GOT3 (cell line): ENCODE measurements around the gene XAF1.
"Not testable (repeated sequence)": the region's sequence is repeated elsewhere in the genome, so short reads cannot be mapped to it uniquely, and the experiment has no call there.

Experiments used
- DNase-seq: peaks from one replicate; lab custom pipeline; 2025; ENCODE audit warnings: mixed read lengths; lab: John Stamatoyannopoulos, UW

Gene XAF1

GRCh38 chr17:6755731-6756184 lies at the start of gene XAF1:
TSS of gene XAF1 (plus strand) at chr17:6756046. CDS start at chr17:6756079, 33 bp downstream.
- no peak for DNase-seq

- no peak for DNase-seq
These were observed 49.3 kb upstream of the XAF1 start for GRCh38 chr17:6706499-6706898.

GRCh38 chr17:6706996-6707395 lies 48.9 kb upstream of the XAF1 start:
- DNase-seq = no peak

GRCh38 chr17:6708357-6708961 lies 47.4 kb upstream of the XAF1 start:
- no peak for DNase-seq

- no peak for DNase-seq
These were observed 45.5 kb upstream of the XAF1 start for GRCh38 chr17:6710317-6710716.

- DNase-seq = no peak
These were observed 44.7 kb upstream of the XAF1 start for GRCh38 chr17:6711081-6711674.

- DNase-seq = no peak
These were observed 44.2 kb upstream of the XAF1 start for GRCh38 chr17:6711681-6712057.

GRCh38 chr17:6712058-6712853 lies 43.6 kb upstream of the XAF1 start:
- no peak for DNase-seq

- DNase-seq = no peak
These were observed 43.1 kb upstream of the XAF1 start for GRCh38 chr17:6712854-6713129.

GRCh38 chr17:6713130-6713917 lies 42.5 kb upstream of the XAF1 start, which contains the start of gene SLC13A5:
TSS of gene SLC13A5 (minus strand) at chr17:6713369. CDS start at chr17:6713333, 36 bp downstream.
- no peak for DNase-seq

GRCh38 chr17:6713918-6714271 lies 42.0 kb upstream of the XAF1 start:
- DNase-seq = no peak

- DNase-seq = no peak
These were observed 41.5 kb upstream of the XAF1 start for GRCh38 chr17:6714315-6714874.

GRCh38 chr17:6716736-6717135 lies 39.1 kb upstream of the XAF1 start:
- DNase-seq = no peak

GRCh38 chr17:6721744-6722143 lies 34.1 kb upstream of the XAF1 start:
- no peak for DNase-seq

- DNase-seq = no peak
These were observed 31.8 kb upstream of the XAF1 start for GRCh38 chr17:6724009-6724408.

- no peak for DNase-seq
These were observed 26.3 kb upstream of the XAF1 start for GRCh38 chr17:6729531-6729930.

- DNase-seq = not testable (repeated sequence)
These were observed 9.2 kb upstream of the XAF1 start for GRCh38 chr17:6746665-6747064.

- no peak for DNase-seq
These were observed 7.2 kb upstream of the XAF1 start for GRCh38 chr17:6748617-6749016.

GRCh38 chr17:6749519-6749918 lies 6.3 kb upstream of the XAF1 start:
- no peak for DNase-seq

- DNase-seq = peak; percentile 31
These were observed 3.6 kb upstream of the XAF1 start for GRCh38 chr17:6752068-6752909.

GRCh38 chr17:6753006-6753445 lies 2.8 kb upstream of the XAF1 start:
- DNase-seq = no peak
